H9 (cell line): ENCODE data around the gene RCSD1. TPM values are rescaled to one million over a fixed set of nuclear protein-coding genes. Genes with fewer than 3 reads are reported as not detected.

Experiments used
- DNase-seq: peaks from one replicate; pipeline ENCODE4 v3.0.0-alpha.2; 2017
- H2AFZ ChIP-seq: one replicate; pipeline ENCODE4 v1.6.1; 2013; ENCODE audit warnings: mild to moderate bottlenecking, low read length, control low read depth, moderate library complexity
- H2AK5ac ChIP-seq: 2 replicates; pipeline ENCODE4 v1.6.1; 2013; ENCODE audit warnings: low read length, control low read depth, mixed read lengths; ENCODE audit not compliant: insufficient read length
- H2BK120ac ChIP-seq: one replicate; pipeline ENCODE4 v1.6.1; 2013; ENCODE audit warnings: low read depth, mild to moderate bottlenecking, low read length, control low read depth, inconsistent platforms; ENCODE audit not compliant: poor library complexity, severe bottlenecking
- H2BK12ac ChIP-seq: 2 replicates; pipeline ENCODE4 v1.6.1; 2013; ENCODE audit warnings: low read length, control low read depth, mixed read lengths, low read depth; ENCODE audit not compliant: insufficient read length
- H2BK15ac ChIP-seq: 2 replicates; pipeline ENCODE4 v1.6.1; 2013; ENCODE audit warnings: low read depth, low read length, control low read depth
- H2BK20ac ChIP-seq: one replicate; pipeline ENCODE4 v1.6.1; 2013; ENCODE audit warnings: low read depth, mild to moderate bottlenecking, low read length, control low read depth, inconsistent platforms; ENCODE audit not compliant: poor library complexity, severe bottlenecking
- H2BK5ac ChIP-seq: 2 replicates; pipeline ENCODE4 v1.6.1; 2013; ENCODE audit warnings: low read length, control low read depth, mixed read lengths; ENCODE audit not compliant: insufficient read length
- H3K14ac ChIP-seq: 2 replicates; pipeline ENCODE4 v1.6.1; 2013; ENCODE audit warnings: low read length, control low read depth; ENCODE audit not compliant: insufficient read depth
- H3K18ac ChIP-seq: 2 replicates; pipeline ENCODE4 v1.6.1; 2013; ENCODE audit warnings: low read depth, mild to moderate bottlenecking, mixed read lengths, low read length, control low read depth; ENCODE audit not compliant: insufficient read length
- H3K23ac ChIP-seq: 2 replicates; pipeline ENCODE4 v1.6.1; 2013; ENCODE audit warnings: low read length, control low read depth, mixed read lengths, low read depth; ENCODE audit not compliant: insufficient read length
- H3K23me2 ChIP-seq: 2 replicates; pipeline ENCODE4 v1.6.1; 2013; ENCODE audit warnings: low read depth, mild to moderate bottlenecking, mixed read lengths, low read length, control low read depth; ENCODE audit not compliant: insufficient read length, poor library complexity, severe bottlenecking
- H3K27ac ChIP-seq: 2 replicates; pipeline ENCODE4 v1.5.1; 2013; ENCODE audit warnings: low read length, control low read depth, mixed read lengths, low read depth; ENCODE audit not compliant: insufficient read length
- H3K27me3 ChIP-seq: 2 replicates; pipeline ENCODE4 v1.6.1; 2013; ENCODE audit warnings: low read length, control low read depth, inconsistent platforms; ENCODE audit not compliant: insufficient read depth
- H3K4ac ChIP-seq: 2 replicates; pipeline ENCODE4 v1.6.1; 2013; ENCODE audit warnings: low read depth, mild to moderate bottlenecking, control low read depth, inconsistent platforms, low read length, moderate library complexity
- H3K4me1 ChIP-seq: 2 replicates; pipeline ENCODE4 v1.6.1; 2013; ENCODE audit warnings: low read length, control low read depth, inconsistent platforms; ENCODE audit not compliant: insufficient read depth
- H3K4me2 ChIP-seq: 2 replicates; pipeline ENCODE4 v1.6.1; 2013; ENCODE audit warnings: low read length, control low read depth, mixed read lengths; ENCODE audit not compliant: insufficient read length, insufficient read depth
- H3K56ac ChIP-seq: 2 replicates; pipeline ENCODE4 v1.6.1; 2013; ENCODE audit warnings: low read depth, mild to moderate bottlenecking, mixed read lengths, low read length, control low read depth; ENCODE audit not compliant: insufficient read length
- H3K79me1 ChIP-seq: 2 replicates; pipeline ENCODE4 v1.6.1; 2013; ENCODE audit warnings: low read depth, mild to moderate bottlenecking, moderate library complexity, low read length, control low read depth, inconsistent platforms; ENCODE audit not compliant: insufficient read depth, poor library complexity, severe bottlenecking
- H3K79me2 ChIP-seq: 2 replicates; pipeline ENCODE4 v1.6.1; 2013; ENCODE audit warnings: low read length, control low read depth, inconsistent platforms; ENCODE audit not compliant: insufficient read depth
- H3K9ac ChIP-seq: 2 replicates; pipeline ENCODE4 v1.6.1; 2013; ENCODE audit warnings: low read length, control low read depth, mixed read lengths; ENCODE audit not compliant: insufficient read length; ENCODE audit errors: extremely low read depth
- H3K9me3 ChIP-seq: one replicate; pipeline ENCODE4 v1.6.1; 2013; ENCODE audit warnings: low read depth, low read length, inconsistent platforms; ENCODE audit not compliant: control insufficient read depth
- H3T11ph ChIP-seq: one replicate; pipeline ENCODE4 v1.6.1; 2013; ENCODE audit warnings: mild to moderate bottlenecking, low read length, control low read depth, inconsistent platforms
- H4K20me1 ChIP-seq: one replicate; pipeline ENCODE4 v1.6.1; 2013; ENCODE audit not compliant: control insufficient read depth, insufficient read length, insufficient read depth
- H4K5ac ChIP-seq: 2 replicates; pipeline ENCODE4 v1.6.1; 2013; ENCODE audit warnings: low read depth, mild to moderate bottlenecking, mixed read lengths, low read length, control low read depth; ENCODE audit not compliant: insufficient read length
- H4K8ac ChIP-seq: replicated peaks from 2 replicates; pipeline ENCODE4 v1.6.1; 2013; ENCODE audit warnings: low read length, control low read depth, mixed read lengths, low read depth; ENCODE audit not compliant: insufficient read length
- H4K91ac ChIP-seq: 2 replicates; pipeline ENCODE4 v1.6.1; 2013; ENCODE audit warnings: low read depth, mild to moderate bottlenecking, moderate library complexity, mixed read lengths, low read length, control low read depth; ENCODE audit not compliant: insufficient read length
- H3K27ac Mint-ChIP-seq, 3 experiments: 2 replicates in 2 of 3; 3 replicates in 1 of 3; pipeline ENCODE4 v1.8.0; 2020 to 2021; ENCODE audit warnings: mixed read lengths in 3 of 3, mild to moderate bottlenecking in 1 of 3, moderate library complexity in 1 of 3
- H3K27me3 Mint-ChIP-seq: 2 replicates; pipeline ENCODE4 v1.8.0; 2021; ENCODE audit warnings: low read depth, mild to moderate bottlenecking, moderate library complexity, mixed read lengths
- H3K36me3 Mint-ChIP-seq, 3 experiments: 2 replicates in 2 of 3; 3 replicates in 1 of 3; pipeline ENCODE4 v1.8.0; 2020 to 2021; ENCODE audit warnings: low read depth in 3 of 3, mixed read lengths in 3 of 3; ENCODE audit not compliant: insufficient read depth in 1 of 3
- H3K4me1 Mint-ChIP-seq, 2 experiments: 2 replicates each; pipeline ENCODE4 v1.8.0; 2020; ENCODE audit warnings: mixed read lengths in 2 of 2
- H3K4me3 Mint-ChIP-seq, 2 experiments: 2 replicates in 1 of 2; 3 replicates in 1 of 2; pipeline ENCODE4 v1.8.0; 2020 to 2021; ENCODE audit warnings: mild to moderate bottlenecking in 2 of 2, mixed read lengths in 2 of 2, moderate library complexity in 1 of 2
- H3K9me3 Mint-ChIP-seq, 2 experiments: 2 replicates in 1 of 2; 3 replicates in 1 of 2; pipeline ENCODE4 v1.8.0; 2020; ENCODE audit warnings: mild to moderate bottlenecking in 2 of 2, mixed read lengths in 2 of 2, moderate library complexity in 1 of 2
- CTCF ChIP-seq: fragments of 200-600 bp; sonication (generic); conservative IDR thresholded peaks from 3 replicates; pipeline ENCODE4 v1.8.0; 2021; ENCODE audit warnings: antibody characterized with exemption, mild to moderate bottlenecking
- WGBS: extraction: QIAGEN DNeasy Blood & Tissue Kit; methylation state at CpG from one replicate; pipeline ENCODE4 v1.1.7; 2013; ENCODE audit warnings: missing lambda C conversion rate, low lambda C conversion rate, mixed read lengths; ENCODE audit not compliant: insufficient read length; ENCODE audit errors: extremely low coverage; 5-methylcytosine and 5-hydroxymethylcytosine counted together
- total RNA-seq: library from RNA; stranded (reverse); gene quantifications from 2 replicates; pipeline ENCODE4 v1.2.1, GENCODE V29; 2021

Gene RCSD1
- total RNA-seq, 1 experiment from 2014 or later = 0.13 TPM

- no peaks in the 10 kb centered on the region for H3K79me1 ChIP-seq
- WGBS = no CpG with 5 or more reads among the region's 6 CpGs
- H3K9me3 Mint-ChIP-seq = peaks cover 3 to 13% of the 10 kb centered on the region in 2 experiments; a peak in 4 of 5 replicates
Measured at GRCh38 chr1:167594822-167595221, 35.2 kb upstream of the RCSD1 start.

More at GRCh38 chr1:167594822-167595221, 35.2 kb upstream of the RCSD1 start:
- Histone ChIP-seq H3K23me2 (no peaks in the 10 kb centered on the region), H2BK5ac (no peak overlapping the region), H3K56ac (no peak overlapping the region), H3K23ac (no peak overlapping the region), H3K79me2 (no peaks in the 10 kb centered on the region), H3K4ac (no peak overlapping the region), H3K27me3 (no peaks in the 10 kb centered on the region), H4K5ac (no peak overlapping the region), H3K14ac (no peak overlapping the region), H3K18ac (no peak overlapping the region), H2BK15ac (no peak overlapping the region), H2BK20ac (no peak overlapping the region), H3K27ac (no peak overlapping the region), H2AK5ac (no peak overlapping the region), H3K4me1 (no peaks in the 10 kb centered on the region), H3K9me3 (no peaks in the 10 kb centered on the region), H4K8ac (no peak overlapping the region), H2BK120ac (no peak overlapping the region), H3K9ac (no peak overlapping the region), H3T11ph (no peak overlapping the region), H2BK12ac (no peak overlapping the region), H4K20me1 (no peaks in the 10 kb centered on the region), H2AFZ (no peak overlapping the region), H3K4me2 (no peak overlapping the region), H4K91ac (no peak overlapping the region)
- Mint-ChIP-seq H3K27ac (no peak overlapping the region), H3K4me3 (no peak overlapping the region), H3K27me3 (peaks cover 5% of the 10 kb centered on the region), H3K36me3 (peaks cover 0 to 7% (median 0%) of the 10 kb centered on the region in 3 experiments; a peak in 4 of 7 replicates), H3K4me1 (0 out of 4 replicates have a peak, but pooled peaks cover 0 to 3% of the 10 kb centered on the region in 2 experiments)
- no peak for DNase-seq
- no peak for TF ChIP-seq CTCF
